Measurements from ENCODE around the gene DPF3.

The DPF3 gene

DNA sequence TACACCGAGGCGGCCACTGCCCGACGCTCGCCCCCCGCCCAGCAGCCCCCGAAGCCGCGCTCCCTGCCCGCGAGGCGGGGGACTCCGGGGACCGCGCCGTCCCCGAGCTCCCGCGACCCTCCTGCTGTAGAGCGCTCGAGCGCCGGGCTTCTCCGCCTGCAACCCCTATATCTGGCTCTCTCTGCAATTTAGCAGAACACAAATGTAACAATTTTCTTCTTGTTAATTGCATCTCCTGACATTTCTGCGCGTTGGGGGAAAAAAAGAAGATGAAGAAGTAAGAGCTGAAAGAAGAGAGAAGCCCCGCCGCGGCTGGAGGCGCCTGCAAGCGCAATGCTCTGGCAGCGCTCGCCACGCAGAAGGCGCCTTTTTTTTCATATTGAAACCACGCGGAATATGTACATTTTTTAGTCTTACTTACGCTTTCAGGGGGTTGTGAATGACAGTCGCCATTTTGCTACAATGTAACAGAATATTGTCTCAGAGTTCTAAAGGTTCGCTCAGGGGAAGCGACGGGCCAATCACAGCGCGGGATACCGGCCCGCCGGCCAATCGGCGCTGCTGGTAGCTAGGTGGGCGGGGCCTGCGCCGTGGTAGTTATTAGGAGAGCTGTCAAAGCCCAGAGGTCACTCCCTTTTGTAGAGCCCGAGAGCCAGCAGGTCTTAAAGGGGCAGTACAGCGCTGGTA, at the start of gene DPF3:
Gene DPF3, minus strand, starts transcription at position 466 of the 687 bp plus-strand sequence. Its CDS starts 13 bp downstream, at position 453.
- DNase-seq (ENCODE audit: extremely low spot score, insufficient read length, low read depth) (peak; percentile 95), FAIRE-seq (peak; percentile 97)

DNA sequence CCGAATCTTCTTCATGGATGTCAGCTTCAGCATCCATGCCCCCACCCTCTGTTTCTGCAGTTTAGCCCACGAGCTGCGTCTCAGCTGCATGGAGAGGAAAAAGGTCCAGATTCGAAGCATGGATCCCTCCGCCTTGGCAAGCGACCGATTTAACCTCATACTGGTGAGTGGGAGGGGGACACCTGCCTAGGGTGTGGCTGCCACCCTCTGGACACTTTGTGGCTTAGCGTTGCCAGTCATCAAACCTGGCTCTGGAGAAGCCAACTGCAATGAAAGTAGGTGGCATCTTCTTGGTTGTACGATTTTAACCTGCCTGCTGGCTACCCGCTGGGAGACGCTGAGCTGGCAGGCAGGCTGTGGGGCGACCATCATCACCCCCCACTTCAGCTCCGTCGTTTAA, 49.0 kb upstream of the DPF3 start:
- FAIRE-seq (no peak), DNase-seq (ENCODE audit: extremely low spot score, insufficient read length, low read depth) (no peak)

DNA sequence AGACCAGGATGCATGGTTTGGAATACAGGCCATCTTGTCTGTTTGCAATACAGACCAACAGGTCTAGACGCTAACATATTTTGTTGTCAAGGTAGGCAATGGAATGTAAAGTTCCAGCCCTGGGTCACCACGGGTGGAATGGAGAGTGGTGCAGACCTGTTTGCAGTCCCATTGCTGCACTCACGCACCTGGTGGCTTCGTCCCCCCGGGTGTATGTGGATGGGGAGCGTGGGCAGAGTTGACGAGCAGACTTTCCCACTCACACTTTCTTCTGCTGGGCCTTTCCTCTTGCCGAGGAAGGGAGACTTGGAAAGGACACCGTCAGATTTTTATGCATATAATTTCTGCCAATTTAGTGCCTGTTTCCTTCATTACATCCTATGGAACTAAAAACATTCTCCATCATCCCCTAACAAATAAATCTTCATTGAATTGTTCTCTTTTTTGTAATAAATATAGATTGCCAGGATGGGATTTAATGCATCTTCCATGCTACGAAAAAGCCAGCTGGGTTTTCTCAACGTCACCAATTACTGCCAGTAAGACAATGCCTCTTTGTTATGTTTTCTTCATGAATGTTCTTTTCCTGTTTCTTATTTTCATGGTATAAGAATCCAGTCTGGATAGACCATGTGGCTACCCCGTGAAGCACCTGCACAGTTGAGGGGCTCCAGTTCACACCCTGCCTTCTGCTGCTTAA, 47.5 kb upstream of the DPF3 start:
- no peak for DNase-seq (ENCODE audit: extremely low spot score, insufficient read length, low read depth)
- FAIRE-seq = no peak

DNA sequence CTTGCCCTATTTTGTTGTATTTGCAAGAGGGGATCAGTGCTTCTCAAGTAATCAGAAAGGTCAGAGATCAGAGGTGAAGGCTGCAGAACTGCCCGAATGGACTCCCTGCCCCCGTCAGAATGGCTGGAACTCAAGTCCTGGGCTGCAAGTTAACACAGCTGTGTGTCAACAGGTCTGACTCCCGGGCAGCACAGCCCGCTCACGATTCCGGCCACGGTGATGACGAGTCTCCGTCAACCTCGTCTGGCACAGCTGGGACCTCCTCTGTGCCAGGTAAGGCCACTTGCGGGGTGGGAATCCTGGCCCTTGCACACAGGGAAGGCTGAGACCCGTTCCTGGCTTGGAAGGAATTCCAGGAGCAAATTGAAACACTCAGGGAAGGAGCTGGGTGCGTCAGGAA, 45.7 kb upstream of the DPF3 start:
- FAIRE-seq (no peak), DNase-seq (ENCODE audit: extremely low spot score, insufficient read length, low read depth) (no peak)

GRCh38 chr14:72932893-72933292, 39.0 kb upstream of the DPF3 start:
- FAIRE-seq = no peak
- DNase-seq (ENCODE audit: extremely low spot score, insufficient read length, low read depth) = no peak

GRCh38 chr14:72929316-72930080, 35.6 kb upstream of the DPF3 start:
- no peak for FAIRE-seq
- DNase-seq (ENCODE audit: extremely low spot score, insufficient read length, low read depth) = no peak

GRCh38 chr14:72928872-72929271, 35.0 kb upstream of the DPF3 start:
- DNase-seq (ENCODE audit: extremely low spot score, insufficient read length, low read depth) = no peak
- FAIRE-seq = no peak

GRCh38 chr14:72926292-72927028, 32.6 kb upstream of the DPF3 start, which contains the start of gene DCAF4:
Gene DCAF4, plus strand, starts transcription at chr14:72926464. Its CDS starts 11,515 bp downstream, at chr14:72937979.
- DNase-seq (ENCODE audit: extremely low spot score, insufficient read length, low read depth) (peak; percentile 98), FAIRE-seq (peak; percentile 98)

DNA sequence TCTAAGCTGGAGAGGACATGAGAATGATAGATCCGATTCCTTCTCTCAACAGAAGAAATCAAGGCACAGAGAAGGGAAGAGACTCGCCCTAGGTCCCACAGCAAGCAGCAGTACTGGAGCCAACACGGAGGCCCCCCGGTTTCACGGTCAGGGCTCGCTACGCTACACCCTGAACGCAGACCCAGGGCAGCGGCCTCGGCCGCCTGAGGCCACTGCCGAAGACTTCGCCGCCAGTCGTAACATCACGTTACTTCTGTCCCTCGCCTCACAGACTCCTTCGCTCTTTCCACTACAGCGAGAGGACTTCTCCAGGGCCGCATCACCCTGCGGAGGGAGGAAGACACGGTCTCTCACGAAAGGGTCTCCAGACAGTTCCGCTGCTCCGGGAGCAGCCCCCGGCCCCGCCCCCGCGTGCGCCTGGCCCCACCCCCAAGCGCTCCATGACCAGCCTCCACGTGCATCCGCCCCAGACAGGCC, 32.0 kb upstream of the DPF3 start:
- peak; percentile 44 for FAIRE-seq

GRCh38 chr14:72925171-72925759, 31.4 kb upstream of the DPF3 start:
- FAIRE-seq = no peak
- no peak for DNase-seq (ENCODE audit: extremely low spot score, insufficient read length, low read depth)

More for the DNA sequence above, 32.0 kb upstream of the DPF3 start:
- no peak for DNase-seq (ENCODE audit: extremely low spot score, insufficient read length, low read depth)

GRCh38 chr14:72924337-72924736, 30.4 kb upstream of the DPF3 start:
- DNase-seq (ENCODE audit: extremely low spot score, insufficient read length, low read depth) (no peak), FAIRE-seq (no peak)

DNA sequence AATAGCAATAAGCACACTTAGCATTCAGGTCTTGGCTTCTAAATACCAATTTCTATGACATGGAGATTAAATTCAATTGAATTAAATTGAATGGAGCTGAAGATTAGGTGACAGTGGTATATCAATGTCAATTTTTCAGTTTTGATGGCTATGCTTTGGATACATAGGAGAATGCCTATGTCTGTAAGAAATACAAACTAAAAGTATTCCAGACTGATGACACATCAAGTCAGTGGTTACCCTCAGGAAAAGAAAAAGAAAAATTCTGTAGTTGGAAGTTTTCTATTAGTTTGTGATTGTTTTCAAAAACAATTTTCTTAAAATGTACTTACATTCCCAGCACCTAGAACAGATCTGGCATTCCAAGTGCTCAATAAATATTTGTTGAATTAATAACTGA, 27.5 kb upstream of the DPF3 start:
- DNase-seq (ENCODE audit: extremely low spot score, insufficient read length, low read depth) (no peak), FAIRE-seq (no peak)

DNA sequence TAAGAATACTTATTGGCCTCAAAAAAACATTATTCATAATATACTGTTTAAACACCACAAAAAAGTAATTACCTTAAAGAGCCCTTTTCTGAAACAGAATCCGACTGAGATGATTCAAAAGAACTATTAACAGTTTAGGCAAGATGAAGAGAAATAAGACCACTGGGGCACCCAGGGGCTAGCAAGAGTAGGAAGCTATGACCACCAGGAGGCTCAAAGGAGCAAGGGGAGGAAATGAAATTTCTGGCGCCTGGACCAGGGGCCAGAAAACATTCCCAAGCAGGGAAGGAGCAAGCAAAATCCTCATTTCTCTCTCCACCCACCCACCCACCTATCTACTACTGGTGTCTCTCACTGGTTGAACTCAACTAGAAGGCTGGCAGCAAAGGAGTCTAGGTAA, 26.1 kb upstream of the DPF3 start:
- FAIRE-seq = no peak

DNA sequence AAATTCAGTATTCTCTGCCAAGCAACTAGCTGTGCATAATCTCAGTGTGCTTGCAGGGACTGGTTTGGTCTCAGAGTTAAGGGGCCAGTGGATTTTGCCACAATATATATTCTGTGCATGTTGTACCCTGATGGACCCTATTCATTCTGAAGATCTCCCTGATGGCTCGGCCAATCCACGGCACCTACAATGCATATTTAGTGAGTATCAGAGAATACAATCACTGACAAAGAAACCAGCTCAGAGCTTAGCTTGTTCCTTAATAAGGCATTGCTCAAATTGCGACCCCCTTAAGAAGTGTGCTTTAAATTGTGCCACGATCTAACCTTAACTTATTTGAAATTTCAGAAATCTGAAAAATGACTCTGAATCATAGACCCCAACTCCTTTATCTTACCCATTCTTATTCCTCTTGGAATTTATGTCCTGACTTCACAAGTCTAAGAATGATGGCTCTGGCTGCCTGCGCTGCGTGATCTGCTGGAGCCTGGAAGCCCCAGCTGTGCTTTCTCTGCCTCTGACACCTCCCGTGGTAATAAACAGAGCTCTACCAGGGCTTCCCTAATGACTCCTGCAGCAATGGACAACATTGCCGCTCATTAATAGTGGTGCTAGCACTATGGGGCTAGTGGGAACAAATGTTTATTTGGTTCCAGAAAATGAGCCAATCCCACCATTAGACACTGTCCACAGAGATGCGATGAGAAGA, 23.3 kb upstream of the DPF3 start:
- FAIRE-seq = no peak

More for the DNA sequence above, 26.1 kb upstream of the DPF3 start:
- no peak for DNase-seq (ENCODE audit: extremely low spot score, insufficient read length, low read depth)

DNA sequence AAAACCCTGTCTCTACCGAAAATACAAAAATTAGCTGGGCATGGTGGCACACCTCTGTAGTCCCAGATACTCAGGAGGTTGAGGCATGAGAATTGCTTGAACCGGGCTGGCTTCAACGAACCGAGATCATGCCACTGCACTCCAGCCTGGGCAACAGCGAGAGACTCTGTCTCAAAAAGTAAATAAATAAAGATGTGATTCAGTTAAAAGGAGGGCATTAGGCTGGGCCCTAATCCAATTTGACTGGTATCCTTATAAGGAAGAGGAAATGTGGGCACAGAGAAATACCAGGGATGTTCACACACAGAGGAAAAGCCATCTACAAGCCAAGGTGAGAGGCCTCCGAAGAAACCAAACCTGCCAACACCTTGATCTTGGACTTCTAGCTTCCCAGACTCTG, 22.3 kb upstream of the DPF3 start:
- FAIRE-seq (no peak), DNase-seq (ENCODE audit: extremely low spot score, insufficient read length, low read depth) (no peak)

More for the DNA sequence above, 23.3 kb upstream of the DPF3 start:
- DNase-seq (ENCODE audit: extremely low spot score, insufficient read length, low read depth) = no peak

DNA sequence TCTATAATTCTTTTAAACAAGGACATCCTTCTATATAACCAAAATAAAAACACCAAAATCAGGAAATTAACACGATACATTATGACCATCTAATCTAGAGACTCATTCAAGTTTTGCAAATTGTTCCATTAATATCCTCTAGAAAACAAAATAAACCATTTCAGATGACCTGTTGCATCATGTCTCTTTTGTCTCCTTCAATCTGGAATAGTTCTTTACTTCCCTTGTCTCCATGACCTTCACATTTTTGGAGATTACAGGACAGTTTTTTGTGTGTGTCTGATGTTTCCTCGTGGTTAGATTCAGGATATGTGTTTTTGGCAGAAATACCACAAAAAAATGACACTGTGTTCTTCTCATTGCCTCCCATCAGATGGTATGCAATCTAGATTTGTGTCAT, 19.9 kb upstream of the DPF3 start:
- FAIRE-seq (no peak), DNase-seq (ENCODE audit: extremely low spot score, insufficient read length, low read depth) (no peak)

DNA sequence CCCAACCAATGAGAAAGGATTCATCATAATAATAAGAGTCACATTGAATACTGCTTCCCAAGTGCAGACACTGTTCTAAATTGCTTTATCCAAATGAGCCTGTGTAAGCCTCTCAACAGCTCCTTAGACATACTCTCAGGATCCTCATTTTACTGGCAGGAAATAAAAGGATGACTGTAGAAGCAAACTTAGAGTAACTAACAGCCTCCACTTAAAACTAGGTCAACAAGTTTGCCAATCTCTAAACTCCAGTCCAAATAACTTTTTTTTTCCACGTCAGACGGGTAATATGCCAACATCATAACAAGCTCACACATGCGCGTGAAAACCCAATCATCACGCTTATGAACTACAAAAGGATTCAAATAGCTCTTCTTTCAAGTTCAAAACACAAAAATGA, 15.3 kb upstream of the DPF3 start:
- FAIRE-seq (no peak), DNase-seq (ENCODE audit: extremely low spot score, insufficient read length, low read depth) (no peak)

DNA sequence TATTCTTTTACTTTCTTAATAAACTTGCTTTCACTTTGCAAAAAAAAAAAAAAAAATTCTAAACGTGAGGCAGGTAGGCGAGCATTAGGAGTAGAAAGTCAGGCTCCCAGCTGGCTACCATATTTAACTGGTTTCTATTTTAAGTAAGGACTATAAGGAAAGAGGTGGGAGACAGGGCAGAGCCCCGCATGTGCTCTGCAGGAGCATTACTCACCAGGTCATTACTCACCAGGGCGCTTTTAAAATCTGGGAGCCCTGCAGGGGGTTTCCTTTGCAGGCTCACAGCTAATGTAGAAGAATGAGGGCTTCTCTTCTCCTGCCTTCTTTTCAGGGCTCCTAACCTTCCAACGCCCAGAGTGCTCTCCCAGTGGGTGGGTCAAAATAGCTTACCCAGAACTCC, 14.0 kb upstream of the DPF3 start:
- FAIRE-seq (no peak), DNase-seq (ENCODE audit: extremely low spot score, insufficient read length, low read depth) (no peak)

GRCh38 chr14:72906879-72907278, 13.0 kb upstream of the DPF3 start:
- DNase-seq (ENCODE audit: extremely low spot score, insufficient read length, low read depth) = no peak
- FAIRE-seq = no peak
